K562 (cell line): ENCODE measurements around the gene AKAP13. TPM values are rescaled to one million over a fixed set of nuclear protein-coding genes. Genes with fewer than 3 reads are reported as not detected.

Source experiments
- ATAC-seq: fragments of 200-7000 bp; cut with Tn5 transposase; 3 replicates; pipeline ENCODE4 v1.9.1; 2020; ENCODE audit warnings: moderate library complexity
- BruUV-seq: library from RNA; stranded (reverse); fragments of 400-500 nt; replicated peaks from 2 replicates; lab custom pipeline; 2021; lab: Mats Ljungman, UMichigan
- CTCF ChIA-PET: fragments of 300-600 bp; formaldehyde crosslinking; extraction: SDS; loops from one replicate; lab custom pipeline; 2021; ENCODE audit warnings: low intra/inter-chr PET ratio; lab: Yijun Ruan, JAX
- POLR2A ChIA-PET: fragments of 300-600, 350-650 bp; sonication (Branson Sonifier 250); formaldehyde crosslinking; extraction: SDS; loops from one replicate; lab custom pipeline; 2021; ENCODE audit warnings: antibody characterized with exemption, inconsistent platforms; lab: Yijun Ruan, JAX
- DNase-seq, 4 experiments: peaks; one replicate each; pipeline versions ENCODE4 v3.0.0 to v3.0.0-alpha.2; 2011 to 2018; ENCODE audit warnings: low spot score in 3 of 4, mixed read lengths in 3 of 4; ENCODE audit errors: extremely low read depth in 1 of 4
- FAIRE-seq: peaks from 2 replicates; lab custom pipeline; 2011; peaks lifted over from hg19 to GRCh38; lab: Jason Lieb, UNC
- H2AFZ ChIP-seq: 2 replicates; pipeline ENCODE4 v1.6.0; 2011; ENCODE audit warnings: low read depth, low read length, control low read depth, inconsistent platforms
- H3K27ac ChIP-seq: fragments of 200-600 bp; 3 replicates; pipeline ENCODE4 v1.8.0; 2011; ENCODE audit warnings: low read depth, mild to moderate bottlenecking, control low read depth, inconsistent platforms, low read length, moderate library complexity, mixed read lengths; ENCODE audit errors: extremely low read depth
- H3K27me3 ChIP-seq, 2 experiments: fragments of 300-600 bp in 1 of 2; 2 replicates in 1 of 2; 3 replicates in 1 of 2; pipeline versions ENCODE4 v1.6.0 to v1.8.0; 2011; ENCODE audit warnings: inconsistent platforms in 2 of 2, low read length in 2 of 2, mild to moderate bottlenecking in 1 of 2, mixed read lengths in 1 of 2, moderate library complexity in 1 of 2; ENCODE audit not compliant: control insufficient read depth in 2 of 2, insufficient read depth in 2 of 2
- H3K36me3 ChIP-seq: fragments of 300-600 bp; 3 replicates; pipeline ENCODE4 v1.8.0; 2011; ENCODE audit warnings: mild to moderate bottlenecking, low read length, inconsistent platforms; ENCODE audit not compliant: control insufficient read depth, insufficient read depth
- H3K4me1 ChIP-seq, 2 experiments: fragments of 200-600 bp in 1 of 2; replicated peaks in 1 of 2; 2 replicates in 1 of 2; 3 replicates in 1 of 2; pipeline versions ENCODE4 v1.5.1 to v1.8.0; 2011; ENCODE audit warnings: inconsistent platforms in 2 of 2, low read length in 2 of 2, mild to moderate bottlenecking in 1 of 2, mixed read lengths in 1 of 2, moderate library complexity in 1 of 2; ENCODE audit not compliant: control insufficient read depth in 2 of 2, insufficient read depth in 2 of 2
- H3K4me2 ChIP-seq: 2 replicates; pipeline ENCODE4 v1.6.1; 2011; ENCODE audit warnings: low read length, control low read depth, inconsistent platforms, mixed read lengths; ENCODE audit not compliant: insufficient read depth
- H3K4me3 ChIP-seq: fragments of 200-600 bp; sonication (generic), shearing (Covaris generic); 2 replicates; pipeline ENCODE4 v1.5.1; 2016; ENCODE audit warnings: control low read depth, inconsistent platforms
- H3K79me2 ChIP-seq: fragments of 200-600 bp; 3 replicates; pipeline ENCODE4 v1.8.0; 2011; ENCODE audit warnings: low read length, inconsistent platforms; ENCODE audit not compliant: control insufficient read depth, insufficient read depth
- H3K9ac ChIP-seq, 2 experiments: 2 replicates each; pipeline versions ENCODE4 v1.6.0 to v1.6.1; 2011; ENCODE audit warnings: low read depth in 2 of 2, low read length in 2 of 2, control low read depth in 1 of 2, inconsistent platforms in 1 of 2, mild to moderate bottlenecking in 1 of 2, mixed read lengths in 1 of 2; ENCODE audit not compliant: insufficient read depth in 1 of 2
- H3K9me1 ChIP-seq: one replicate; pipeline ENCODE4 v1.6.0; 2011; ENCODE audit warnings: inconsistent platforms, mild to moderate bottlenecking, low read length, moderate library complexity; ENCODE audit not compliant: control insufficient read depth, insufficient read depth
- H3K9me3 ChIP-seq: replicated peaks from 2 replicates; pipeline ENCODE4 v1.5.1; 2011; ENCODE audit warnings: low read depth, low read length, inconsistent platforms; ENCODE audit not compliant: control insufficient read depth, insufficient read depth
- H4K20me1 ChIP-seq: replicated peaks from 2 replicates; pipeline ENCODE4 v1.6.1; 2011; ENCODE audit warnings: low read length, inconsistent platforms, mixed read lengths; ENCODE audit not compliant: control insufficient read depth, insufficient read depth
- GABPB1 ChIP-seq: sonication (generic); formaldehyde crosslinking; IDR thresholded peaks from 2 replicates; pipeline ENCODE4 v1.8.0; 2022; ENCODE audit warnings: mild to moderate bottlenecking, missing genetic modification reagents
- HNRNPL ChIP-seq: fragments of 200-400 bp; formaldehyde crosslinking; IDR thresholded peaks from 2 replicates; pipeline ENCODE4 v1.6.1; 2017; ENCODE audit warnings: low read depth, mild to moderate bottlenecking, low read length
- MTA2 ChIP-seq: fragments of 450-650 bp; IDR thresholded peaks from 2 replicates; pipeline ENCODE4 v1.6.1; 2016; ENCODE audit warnings: low read depth
- MYC ChIP-seq, 2 experiments: fragments of 250-450 bp in 1 of 2; sonication (Bioruptor Pico) in 1 of 2; IDR thresholded peaks; 2 replicates each; pipeline versions ENCODE4 v1.5.1 to v1.6.1; 2012 to 2021; ENCODE audit warnings: low read depth in 2 of 2, borderline replicate concordance in 1 of 2, improper control_type of control experiment in 1 of 2, low read length in 1 of 2, mild to moderate bottlenecking in 1 of 2, moderate library complexity in 1 of 2
- TBP ChIP-seq: optimal IDR thresholded peaks from 2 replicates; pipeline ENCODE3; 2011; ENCODE audit warnings: low read depth, low read length, improper control_type of control experiment
- TSC22D4 ChIP-seq: fragments of 450-650 bp; IDR thresholded peaks from 2 replicates; pipeline ENCODE4 v1.6.1; 2016; ENCODE audit warnings: missing genetic modification characterization, missing biosample characterization, control low read depth
- XRCC4 ChIP-seq: IDR thresholded peaks from one replicate; pipeline ENCODE4 v1.6.1; 2011; ENCODE audit not compliant: insufficient read depth, insufficient read length; ENCODE audit errors: extremely low read depth
- ZC3H8 ChIP-seq: fragments of 450-650 bp; IDR thresholded peaks from 2 replicates; pipeline ENCODE4 v1.6.1; 2017
- ZNF644 ChIP-seq: fragments of 200-800 bp; sonication (Bioruptor generic); IDR thresholded peaks from 2 replicates; pipeline ENCODE4 v1.6.1; 2016; ENCODE audit warnings: low read depth, missing genetic modification characterization, missing compliant biosample characterization
- WGBS: fragments of 100-300 bp; shearing (Covaris generic); methylation state at CpG from one replicate; pipeline ENCODE4 v1.1.6; 2016; ENCODE audit warnings: low coverage, mixed read lengths; ENCODE audit not compliant: insufficient coverage; ENCODE audit errors: missing lambda C conversion rate; 5-methylcytosine and 5-hydroxymethylcytosine counted together
- in situ Hi-C: fragments of 300-500 bp; cut with MboI; formaldehyde crosslinking; loops from 4 replicates; pipeline ENCODE4 v1.15.0; 2018; ENCODE audit warnings: inconsistent platforms, mixed read lengths
- intact Hi-C: fragments of 100-400 bp; cut with micrococcal nuclease; formaldehyde crosslinking; loops from 2 replicates; pipeline ENCODE4 v1.14.2; 2022
- polyA plus RNA-seq, 8 experiments: library from polyadenylated mRNA; depleted of rRNA in 4 of 8; stranded (reverse) in 5 of 8; unstranded in 3 of 8; fragments of >200 nt; fragmentation: Nextera tagmentation in 2 of 8; fragmentation: Illumina TruSeq in 1 of 8; extraction: Ambion mirVana in 2 of 8; extraction: Trizol in 1 of 8; gene quantifications; 2 replicates each; pipeline versions ENCODE4 v1.2.1 to v1.2.3, GENCODE V29; 2011 to 2014; ENCODE audit warnings: inconsistent platforms in 1 of 8, missing spikeins in 1 of 8
- total RNA-seq, 7 experiments: library from RNA; depleted of rRNA in 6 of 7; stranded (reverse); fragments of >200 nt in 6 of 7; fragmentation: Illumina TruSeq in 2 of 7; extraction: Trizol in 2 of 7; gene quantifications; 2 replicates each; pipeline versions ENCODE4 v1.2.1 to v1.2.3, GENCODE V29; 2011 to 2021; ENCODE audit warnings: low replicate concordance in 1 of 7

The AKAP13 gene
- total and polyA plus RNA-seq, 9 of the 15 experiments (the other 6 are each of a cell fraction or from before 2014, with no cell fraction given), result 0.03 to 1.7 (median 0.42) TPM

- Histone ChIP-seq H3K9ac (no peak overlapping the region), H3K79me2 (no peaks in the 10 kb centered on the region), H3K4me3 (no peak overlapping the region), H2AFZ (no peak overlapping the region), H3K4me2 (no peak overlapping the region), H3K9me1 (no peaks in the 10 kb centered on the region), H3K27ac (no peak overlapping the region), H3K9me3 (no peaks in the 10 kb centered on the region), H3K27me3 (no peaks in the 10 kb centered on the region), H3K4me1 (no peaks in the 10 kb centered on the region), H4K20me1 (no peaks in the 10 kb centered on the region), H3K36me3 (no peaks in the 10 kb centered on the region)
- ChIA-PET POLR2A (interaction anchor here (0.8 kb wide), 1 partner anchor 18 kb away, joined by 3 read pairs; no protein-coding TSS in a partner anchor), CTCF (no interaction called here)
- FAIRE-seq (no peak), DNase-seq (no peak), ATAC-seq (no peak)
- intact Hi-C loops (no loop called here), in situ Hi-C loops (no loop called here)
- WGBS, result 0% methylated on average over 2 of the region's 2 CpGs
- BruUV-seq, result no TSS peak
- no peak for TF ChIP-seq ZNF644 (tag)
- no peak for TF ChIP-seq MYC (IDR thresholded peaks at IDR 0.05; ENCODE audit: low read depth, low read length)
- no peak for TF ChIP-seq MYC (CRISPR knock-in tag; IDR thresholded peaks at IDR 0.05; ENCODE audit: borderline replicate concordance, low read depth)
- no peak for TF ChIP-seq HNRNPL
- TF ChIP-seq GABPB1, result no peak
- no peak for TF ChIP-seq TSC22D4 (tag)
- TF ChIP-seq XRCC4, result no peak
- TF ChIP-seq ZC3H8, result no peak
- no peak for TF ChIP-seq MTA2
- no peak for TF ChIP-seq TBP
Measured at GRCh38 chr15:85693277-85693676, 312.9 kb downstream of the AKAP13 start.
